K562 (cell line): ENCODE measurements around the gene RELL1. TPM values are rescaled to one million over a fixed set of nuclear protein-coding genes. Genes with fewer than 3 reads are reported as not detected.
A peak's percentile ranks its signal among the peaks of the same experiment; 100 is the strongest.

ENCODE experiments used
- CCNT2 ChIP-seq: IDR thresholded peaks from 2 replicates; pipeline ENCODE4 v1.6.1; 2011; ENCODE audit warnings: borderline replicate concordance, low read depth, mild to moderate bottlenecking, moderate library complexity, mixed read lengths, low read length; ENCODE audit not compliant: insufficient read length; ENCODE audit errors: extremely low read depth
- DEAF1 ChIP-seq: fragments of 450-650 bp; formaldehyde crosslinking; IDR thresholded peaks from 2 replicates; pipeline ENCODE4 v1.4.0; 2020; ENCODE audit warnings: mild to moderate bottlenecking, moderate library complexity
- GATA2 ChIP-seq: sonication (generic); formaldehyde crosslinking; IDR thresholded peaks from 2 replicates; pipeline ENCODE4 v1.4.0; 2020; ENCODE audit warnings: mild to moderate bottlenecking, missing genetic modification reagents
- KHSRP ChIP-seq: fragments of 450-650 bp; IDR thresholded peaks from 2 replicates; pipeline ENCODE4 v1.6.1; 2017
- KLF16 ChIP-seq: IDR thresholded peaks from 2 replicates; pipeline ENCODE4 v1.6.1; 2016; ENCODE audit warnings: antibody characterized with exemption
- MAFG ChIP-seq: fragments of 450-650 bp; conservative IDR thresholded peaks from 2 replicates; pipeline ENCODE4 v1.6.1; 2016; ENCODE audit warnings: missing genetic modification characterization, missing compliant biosample characterization
- POLR3G ChIP-seq: IDR thresholded peaks from 2 replicates; pipeline ENCODE4 v1.6.1; 2011; ENCODE audit not compliant: insufficient read length, insufficient replicate concordance; ENCODE audit errors: extremely low read depth
- RAD21 ChIP-seq, 2 experiments: fragments of 250-450 bp in 1 of 2; fragments of 450-650 bp in 1 of 2; sonication (Bioruptor Pico) in 1 of 2; formaldehyde crosslinking in 1 of 2; IDR thresholded peaks in 1 of 2; conservative IDR thresholded peaks in 1 of 2; 2 replicates each; pipeline versions ENCODE4 v1.4.0 to v1.8.0; 2020 to 2022; ENCODE audit warnings: mild to moderate bottlenecking in 2 of 2, moderate library complexity in 1 of 2
- STAG1 ChIP-seq: sonication (generic); formaldehyde crosslinking; IDR thresholded peaks from 2 replicates; pipeline ENCODE4 v1.5.0; 2020; ENCODE audit warnings: missing genetic modification reagents, borderline replicate concordance
- TCF15 ChIP-seq: fragments of 250-450 bp; sonication (Bioruptor Pico); IDR thresholded peaks from 2 replicates; pipeline ENCODE4 v1.8.0; 2022; ENCODE audit warnings: moderate library complexity, mild to moderate bottlenecking, inconsistent platforms
- TFAP4 ChIP-seq: sonication (generic); formaldehyde crosslinking; IDR thresholded peaks from 2 replicates; pipeline ENCODE4 v1.8.0; 2022; ENCODE audit warnings: missing genetic modification reagents, mild to moderate bottlenecking, moderate library complexity, borderline replicate concordance
- ZNF398 ChIP-seq: fragments of 250-450 bp; sonication (Bioruptor Pico); IDR thresholded peaks from 2 replicates; pipeline ENCODE4 v1.8.0; 2021; ENCODE audit warnings: moderate library complexity, mild to moderate bottlenecking, inconsistent platforms
- polyA plus RNA-seq, 8 experiments: library from polyadenylated mRNA; depleted of rRNA in 4 of 8; stranded (reverse) in 5 of 8; unstranded in 3 of 8; fragments of >200 nt; fragmentation: Nextera tagmentation in 2 of 8; fragmentation: Illumina TruSeq in 1 of 8; extraction: Ambion mirVana in 2 of 8; extraction: Trizol in 1 of 8; gene quantifications; 2 replicates each; pipeline versions ENCODE4 v1.2.1 to v1.2.3, GENCODE V29; 2011 to 2014; ENCODE audit warnings: inconsistent platforms in 1 of 8, missing spikeins in 1 of 8
- total RNA-seq, 7 experiments: library from RNA; depleted of rRNA in 6 of 7; stranded (reverse); fragments of >200 nt in 6 of 7; fragmentation: Illumina TruSeq in 2 of 7; extraction: Trizol in 2 of 7; gene quantifications; 2 replicates each; pipeline versions ENCODE4 v1.2.1 to v1.2.3, GENCODE V29; 2011 to 2021; ENCODE audit warnings: low replicate concordance in 1 of 7
- TF ChIP-seq, protein P1 (sequence below), 3 experiments: fragments of 200-800 bp in 1 of 3; sonication (Bioruptor generic) in 1 of 3; sonication (generic) in 1 of 3; formaldehyde crosslinking in 1 of 3; IDR thresholded peaks; 2 replicates each; pipeline versions ENCODE4 v1.6.1 to v1.8.0; 2016 to 2022; ENCODE audit warnings: mild to moderate bottlenecking in 2 of 3, missing compliant biosample characterization in 2 of 3, missing genetic modification characterization in 2 of 3, missing genetic modification reagents in 1 of 3
- TF ChIP-seq, protein P2 (sequence below): sonication (generic); formaldehyde crosslinking; IDR thresholded peaks from 2 replicates; pipeline ENCODE4 v1.8.0; 2022; ENCODE audit warnings: mild to moderate bottlenecking, missing genetic modification reagents, borderline replicate concordance
- TF ChIP-seq, protein P3 (sequence below), 3 experiments: IDR thresholded peaks in 2 of 3; conservative IDR thresholded peaks in 1 of 3; 2 replicates each; pipeline ENCODE4 v1.5.1; 2011 to 2012; ENCODE audit warnings: low read length in 3 of 3, mild to moderate bottlenecking in 3 of 3, control low read depth in 2 of 3, improper control_type of control experiment in 1 of 3, inconsistent platforms in 1 of 3, low read depth in 1 of 3, mixed read lengths in 1 of 3, moderate library complexity in 1 of 3; ENCODE audit not compliant: insufficient read depth in 2 of 3

The RELL1 gene
- total and polyA plus RNA-seq, 9 of the 15 experiments (the other 6 are each of a cell fraction or from before 2014, with no cell fraction given): 0.06 to 3.5 (median 1.7) TPM; not detected in 1

DNA sequence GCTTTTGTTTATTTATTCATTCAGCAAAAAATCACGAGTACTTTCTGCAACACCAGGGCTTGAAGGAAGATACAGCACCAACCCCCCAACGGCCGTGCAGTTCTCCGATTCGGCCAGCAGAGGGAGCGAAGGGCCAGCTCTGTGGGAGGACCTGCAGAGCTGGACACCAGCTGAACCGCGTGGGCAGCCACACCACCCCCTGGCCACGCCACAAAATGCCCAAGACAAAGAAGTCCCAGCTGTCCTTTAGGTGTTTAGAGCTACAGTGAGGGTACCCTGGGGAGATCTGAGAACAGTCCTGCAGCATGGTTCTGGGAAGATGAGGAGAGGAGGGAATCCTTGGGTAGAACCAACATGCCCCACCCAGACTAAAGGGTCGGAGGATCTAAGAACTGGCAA is 83.1 kb downstream of the RELL1 start (continued):
- TF ChIP-seq TFAP4 (CRISPR knock-in tag) (peak; percentile 85), CCNT2 (no peak), ZNF398 (CRISPR knock-in tag) (no peak), DEAF1 (CRISPR knock-in tag) (peak; percentile 82), KHSRP (no peak), GATA2 (CRISPR knock-in tag) (no peak), KLF16 (0 out of 2 replicates have a peak, but pooled peaks have one; percentile 8), RAD21 (CRISPR knock-in tag; conservative IDR thresholded peaks at IDR 0.05 in 1 of 2, IDR thresholded peaks at IDR 0.05 in 1 of 2) (peak; percentile 90 to 96), TCF15 (CRISPR knock-in tag) (no peak), POLR3G (no peak), STAG1 (CRISPR knock-in tag) (peak; percentile 61; the same call in 1 of the 2 replicates), MAFG (tag) (0 out of 2 replicates have a peak, but pooled peaks have one; percentile 11)
- TF ChIP-seq, protein P1, sequence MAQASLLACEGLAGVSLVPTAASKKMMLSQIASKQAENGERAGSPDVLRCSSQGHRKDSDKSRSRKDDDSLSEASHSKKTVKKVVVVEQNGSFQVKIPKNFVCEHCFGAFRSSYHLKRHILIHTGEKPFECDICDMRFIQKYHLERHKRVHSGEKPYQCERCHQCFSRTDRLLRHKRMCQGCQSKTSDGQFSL (CRISPR knock-in tag; IDR thresholded peaks at IDR 0.05): peak; percentile 59; the same call in 1 of the 2 replicates
- TF ChIP-seq, protein P1 (tag; IDR thresholded peaks at IDR 0.05): no peak
- TF ChIP-seq, protein P2, sequence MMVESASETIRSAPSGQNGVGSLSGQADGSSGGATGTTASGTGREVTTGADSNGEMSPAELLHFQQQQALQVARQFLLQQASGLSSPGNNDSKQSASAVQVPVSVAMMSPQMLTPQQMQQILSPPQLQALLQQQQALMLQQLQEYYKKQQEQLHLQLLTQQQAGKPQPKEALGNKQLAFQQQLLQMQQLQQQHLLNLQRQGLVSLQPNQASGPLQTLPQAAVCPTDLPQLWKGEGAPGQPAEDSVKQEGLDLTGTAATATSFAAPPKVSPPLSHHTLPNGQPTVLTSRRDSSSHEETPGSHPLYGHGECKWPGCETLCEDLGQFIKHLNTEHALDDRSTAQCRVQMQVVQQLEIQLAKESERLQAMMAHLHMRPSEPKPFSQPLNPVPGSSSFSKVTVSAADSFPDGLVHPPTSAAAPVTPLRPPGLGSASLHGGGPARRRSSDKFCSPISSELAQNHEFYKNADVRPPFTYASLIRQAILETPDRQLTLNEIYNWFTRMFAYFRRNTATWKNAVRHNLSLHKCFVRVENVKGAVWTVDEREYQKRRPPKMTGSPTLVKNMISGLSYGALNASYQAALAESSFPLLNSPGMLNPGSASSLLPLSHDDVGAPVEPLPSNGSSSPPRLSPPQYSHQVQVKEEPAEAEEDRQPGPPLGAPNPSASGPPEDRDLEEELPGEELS (CRISPR knock-in tag): no peak
- TF ChIP-seq, protein P3, sequence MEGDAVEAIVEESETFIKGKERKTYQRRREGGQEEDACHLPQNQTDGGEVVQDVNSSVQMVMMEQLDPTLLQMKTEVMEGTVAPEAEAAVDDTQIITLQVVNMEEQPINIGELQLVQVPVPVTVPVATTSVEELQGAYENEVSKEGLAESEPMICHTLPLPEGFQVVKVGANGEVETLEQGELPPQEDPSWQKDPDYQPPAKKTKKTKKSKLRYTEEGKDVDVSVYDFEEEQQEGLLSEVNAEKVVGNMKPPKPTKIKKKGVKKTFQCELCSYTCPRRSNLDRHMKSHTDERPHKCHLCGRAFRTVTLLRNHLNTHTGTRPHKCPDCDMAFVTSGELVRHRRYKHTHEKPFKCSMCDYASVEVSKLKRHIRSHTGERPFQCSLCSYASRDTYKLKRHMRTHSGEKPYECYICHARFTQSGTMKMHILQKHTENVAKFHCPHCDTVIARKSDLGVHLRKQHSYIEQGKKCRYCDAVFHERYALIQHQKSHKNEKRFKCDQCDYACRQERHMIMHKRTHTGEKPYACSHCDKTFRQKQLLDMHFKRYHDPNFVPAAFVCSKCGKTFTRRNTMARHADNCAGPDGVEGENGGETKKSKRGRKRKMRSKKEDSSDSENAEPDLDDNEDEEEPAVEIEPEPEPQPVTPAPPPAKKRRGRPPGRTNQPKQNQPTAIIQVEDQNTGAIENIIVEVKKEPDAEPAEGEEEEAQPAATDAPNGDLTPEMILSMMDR (IDR thresholded peaks at IDR 0.05 in 2 of 3, conservative IDR thresholded peaks at IDR 0.05 in 1 of 3; ENCODE audit: insufficient read depth in 2 of 3, low read depth in 1 of 3, low read length in 3 of 3): peak; percentile 86 to 93 (median 92)
